Endodermal cell (in vitro differentiated cells): ENCODE measurements around the gene SLC26A1. TPM values are rescaled to one million over a fixed set of nuclear protein-coding genes. Genes with fewer than 3 reads are reported as not detected.

Experiments used
- DNase-seq: peaks from one replicate; pipeline ENCODE4 v3.0.0-alpha.2; 2017
- H3K27ac ChIP-seq: 2 replicates; pipeline ENCODE4 v1.5.1; 2013; ENCODE audit warnings: mild to moderate bottlenecking, low read depth, low read length, moderate library complexity
- H3K27me3 ChIP-seq: 2 replicates; pipeline ENCODE4 v1.6.1; 2013; ENCODE audit warnings: mild to moderate bottlenecking, low read length, moderate library complexity; ENCODE audit not compliant: insufficient read depth, control insufficient read depth, poor library complexity, severe bottlenecking
- H3K36me3 ChIP-seq: 2 replicates; pipeline ENCODE4 v1.7.0; 2013; ENCODE audit warnings: mild to moderate bottlenecking, low read length, moderate library complexity; ENCODE audit not compliant: control insufficient read depth, insufficient read depth
- H3K4me1 ChIP-seq: one replicate; pipeline ENCODE4 v1.7.0; 2013; ENCODE audit warnings: low read length; ENCODE audit not compliant: control insufficient read depth, insufficient read depth
- H3K4me3 ChIP-seq: 2 replicates; pipeline ENCODE4 v1.5.1; 2013; ENCODE audit warnings: mild to moderate bottlenecking, low read length, moderate library complexity
- H3K9ac ChIP-seq: 2 replicates; pipeline ENCODE4 v1.6.1; 2013; ENCODE audit warnings: mild to moderate bottlenecking, low read length, moderate library complexity; ENCODE audit not compliant: poor library complexity, severe bottlenecking; ENCODE audit errors: extremely low read depth
- H3K9me3 ChIP-seq: 2 replicates; pipeline ENCODE4 v1.6.1; 2013; ENCODE audit warnings: mild to moderate bottlenecking, low read length, moderate library complexity; ENCODE audit not compliant: control insufficient read depth
- H3K27ac Mint-ChIP-seq: 2 replicates; pipeline ENCODE4 v1.8.0; 2020; ENCODE audit warnings: mixed read lengths
- H3K27me3 Mint-ChIP-seq: 2 replicates; pipeline ENCODE4 v1.8.0; 2021; ENCODE audit warnings: mild to moderate bottlenecking, mixed read lengths; ENCODE audit not compliant: insufficient read depth
- H3K36me3 Mint-ChIP-seq: 2 replicates; pipeline ENCODE4 v1.8.0; 2020; ENCODE audit warnings: low read depth, mixed read lengths
- H3K4me1 Mint-ChIP-seq: 2 replicates; pipeline ENCODE4 v1.8.0; 2020; ENCODE audit warnings: mixed read lengths
- H3K4me3 Mint-ChIP-seq: 2 replicates; pipeline ENCODE4 v1.8.0; 2020; ENCODE audit warnings: mild to moderate bottlenecking, moderate library complexity, mixed read lengths
- H3K9me3 Mint-ChIP-seq: 2 replicates; pipeline ENCODE4 v1.8.0; 2020; ENCODE audit warnings: mild to moderate bottlenecking, mixed read lengths
- CTCF ChIP-seq: fragments of 200-600 bp; sonication (generic); conservative IDR thresholded peaks from 2 replicates; pipeline ENCODE4 v1.5.0; 2021; ENCODE audit warnings: antibody characterized with exemption, mild to moderate bottlenecking
- WGBS, 2 experiments: methylation state at CpG; one replicate each; pipeline versions ENCODE4 v1.1.5 to v1.1.7; 2013; ENCODE audit warnings: missing lambda C conversion rate in 2 of 2, mixed read lengths in 1 of 2; ENCODE audit not compliant: insufficient coverage in 1 of 2, insufficient read length in 1 of 2; 5-methylcytosine and 5-hydroxymethylcytosine counted together
- total RNA-seq, 2 donors: library from RNA; stranded (reverse); fragmentation: NEBNext Ultra II Directional in 1 of 2; extraction: Animal tissue kit (Norgen Biotek cat#: 25700) in 1 of 2; gene quantifications; 2 replicates in 1 of 2; 3 replicates in 1 of 2; pipeline ENCODE4 v1.2.1, GENCODE V29; 2021

The SLC26A1 gene
- total RNA-seq, 2 donors from 2014 or later, result 0.55 to 1.0 TPM

- Mint-ChIP-seq H3K36me3 (peaks cover 8% of the 10 kb centered on the region), H3K9me3 (no peaks in the 10 kb centered on the region), H3K4me3 (no peak overlapping the region), H3K4me1 (peaks cover 16% of the 10 kb centered on the region), H3K27ac (no peak overlapping the region), H3K27me3 (peaks cover 8% of the 10 kb centered on the region)
- H3K27me3 ChIP-seq, result peaks cover 9% of the 10 kb centered on the region
- H3K36me3 ChIP-seq, result peaks cover 8% of the 10 kb centered on the region
- peaks cover 16% of the 10 kb centered on the region for H3K4me1 ChIP-seq
- H3K9me3 ChIP-seq, result no peaks in the 10 kb centered on the region
- peak; percentile 57 for TF ChIP-seq CTCF
- WGBS, 2 experiments, result 88 to 89% methylated on average over 5 to 8 of the region's 8 CpGs
- no peak overlapping the region for H3K4me3 ChIP-seq
- no peak overlapping the region for H3K9ac ChIP-seq
- no peak for DNase-seq
- peak overlapping the region; percentile 85 for H3K27ac ChIP-seq
These were observed 22.0 kb upstream of the SLC26A1 start for GRCh38 chr4:1015179-1015578.

GRCh38 chr4:1014291-1015167 lies 21.3 kb upstream of the SLC26A1 start:
- peak overlapping the region; percentile 85 for H3K27ac ChIP-seq
- H3K4me3 ChIP-seq, result no peak overlapping the region
- Mint-ChIP-seq H3K9me3 (no peaks in the 10 kb centered on the region), H3K36me3 (peaks cover 8% of the 10 kb centered on the region), H3K4me1 (peaks cover 15% of the 10 kb centered on the region), H3K27ac (no peak overlapping the region), H3K4me3 (no peak overlapping the region), H3K27me3 (peaks cover 11% of the 10 kb centered on the region)
- peaks cover 18% of the 10 kb centered on the region for H3K4me1 ChIP-seq
- no peak for TF ChIP-seq CTCF
- no peak overlapping the region for H3K9ac ChIP-seq
- H3K9me3 ChIP-seq, result no peaks in the 10 kb centered on the region
- no peak for DNase-seq
- peaks cover 14% of the 10 kb centered on the region for H3K27me3 ChIP-seq
- H3K36me3 ChIP-seq, result peaks cover 8% of the 10 kb centered on the region
- 69 to 89% methylated on average over 16 to 36 of the region's 36 CpGs for WGBS, 2 experiments

- 94 to 96% methylated on average over 30 to 43 of the region's 43 CpGs for WGBS, 2 experiments
- Mint-ChIP-seq H3K4me1 (peaks cover 12% of the 10 kb centered on the region), H3K9me3 (no peaks in the 10 kb centered on the region), H3K36me3 (peaks cover 8% of the 10 kb centered on the region), H3K27me3 (peaks cover 19% of the 10 kb centered on the region), H3K27ac (no peak overlapping the region), H3K4me3 (peak overlapping the region; percentile 55)
- no peak overlapping the region for H3K4me3 ChIP-seq
- peaks cover 8% of the 10 kb centered on the region for H3K36me3 ChIP-seq
- peaks cover 24% of the 10 kb centered on the region for H3K27me3 ChIP-seq
- H3K9ac ChIP-seq, result no peak overlapping the region
- DNase-seq, result no peak
- no peak overlapping the region for H3K27ac ChIP-seq
- TF ChIP-seq CTCF, result no peak
- H3K4me1 ChIP-seq, result peaks cover 8% of the 10 kb centered on the region
- no peaks in the 10 kb centered on the region for H3K9me3 ChIP-seq
These were observed 20.2 kb upstream of the SLC26A1 start for GRCh38 chr4:1013225-1014073.
